ENCODE data around the gene SPIRE2. TPM values are rescaled to one million over a fixed set of nuclear protein-coding genes. Genes with fewer than 3 reads are reported as not detected.

Gene SPIRE2
- total and polyA plus RNA-seq, 11 donors: 0.31 to 2.3 (median 1.3) TPM

- WGBS, 4 donors: 90 to 97% (median 94%) methylated on average over 7 to 17 of the region's 17 CpGs
- Histone ChIP-seq H3K4me1 (no peaks in the 10 kb centered on the region), H3K27me3 (no peaks in the 10 kb centered on the region), H3K27ac (no peak overlapping the region), H3K36me3 (peaks cover 2 to 87% (median 84%) of the 10 kb centered on the region in 9 donors), H3K4me3 (no peak overlapping the region), H3K9me3 (no peaks in the 10 kb centered on the region)
- ATAC-seq (no peak), DNase-seq (no peak)
- intact Hi-C loops (cut with DNase I): no loop called here
- TF ChIP-seq CTCF (IDR thresholded peaks at IDR 0.05): no peak
- no peak for TF ChIP-seq POLR2A (IDR thresholded peaks at IDR 0.05)
These were observed 72.6 kb downstream of the SPIRE2 start for GRCh38 chr16:89900885-89901284.

GRCh38 chr16:89902980-89903379 is 74.7 kb downstream of the SPIRE2 start:
- TF ChIP-seq POLR2A (IDR thresholded peaks at IDR 0.05) (no peak), CTCF (IDR thresholded peaks at IDR 0.05) (no peak)
- Histone ChIP-seq H3K27me3 (no peaks in the 10 kb centered on the region), H3K36me3 (peaks cover 2 to 81% (median 76%) of the 10 kb centered on the region in 9 donors), H3K4me3 (no peak overlapping the region), H3K9me3 (no peaks in the 10 kb centered on the region), H3K4me1 (no peaks in the 10 kb centered on the region), H3K27ac (peak overlapping the region in 1 of 12 donors; percentile 38)
- 59 to 91% (median 81%) methylated on average over 8 to 11 of the region's 11 CpGs for WGBS, 4 donors
- peak in 2 of 4 donors; percentile 3 to 49 for ATAC-seq
- DNase-seq: peak in 1 of 5 donors; percentile 45
- intact Hi-C loops (cut with DNase I): no loop called here

GRCh38 chr16:89903908-89904515 is 75.7 kb downstream of the SPIRE2 start:
- ATAC-seq (no peak), DNase-seq (no peak)
- no peaks in the 10 kb centered on the region for H3K4me1 ChIP-seq
- no peak overlapping the region for H3K27ac ChIP-seq
- no peaks in the 10 kb centered on the region for H3K27me3 ChIP-seq
- H3K4me3 ChIP-seq: no peak overlapping the region
- intact Hi-C loops (cut with DNase I): no loop called here
- WGBS, 4 donors: 88 to 94% (median 93%) methylated on average over 18 to 19 of the region's 19 CpGs
- TF ChIP-seq POLR2A (IDR thresholded peaks at IDR 0.05) (no peak), CTCF (IDR thresholded peaks at IDR 0.05) (no peak)
- H3K36me3 ChIP-seq: peaks cover 0 to 79% (median 69%) of the 10 kb centered on the region in 9 donors
- H3K9me3 ChIP-seq: no peaks in the 10 kb centered on the region

GRCh38 chr16:89904606-89905510 is 76.6 kb downstream of the SPIRE2 start:
- no peaks in the 10 kb centered on the region for H3K27me3 ChIP-seq
- no peak for DNase-seq
- intact Hi-C loops (cut with DNase I): no loop called here
- TF ChIP-seq POLR2A (IDR thresholded peaks at IDR 0.05) (no peak), CTCF (IDR thresholded peaks at IDR 0.05) (no peak)
- peaks cover 0 to 77% (median 67%) of the 10 kb centered on the region in 9 donors for H3K36me3 ChIP-seq
- ATAC-seq: no peak
- no peak overlapping the region for H3K4me3 ChIP-seq
- no peaks in the 10 kb centered on the region for H3K9me3 ChIP-seq
- 85 to 89% (median 88%) methylated on average over 27 to 31 of the region's 31 CpGs for WGBS, 4 donors
- peaks cover 0 to 4% (median under 1%) of the 10 kb centered on the region in 12 donors for H3K4me1 ChIP-seq
- no peak overlapping the region for H3K27ac ChIP-seq
